Activated CD4-positive, alpha-beta T cell treated with anti-CD3 and anti-CD28 coated beads, Interleukin-2, Interleukin-6, amounts not matched to agents 100 ng/mL and 50 ng/mL, durations not matched to agents 16 hours and 8 hours (primary cell): ENCODE results near the gene PIEZO2.

Source experiments
- DNase-seq: peaks from one replicate; pipeline ENCODE4 v3.0.0-alpha.2; 2020

PIEZO2 gene

GRCh38 chr18:11064106-11064505, 85.3 kb downstream of the PIEZO2 start:
- DNase-seq, result no peak

DNA sequence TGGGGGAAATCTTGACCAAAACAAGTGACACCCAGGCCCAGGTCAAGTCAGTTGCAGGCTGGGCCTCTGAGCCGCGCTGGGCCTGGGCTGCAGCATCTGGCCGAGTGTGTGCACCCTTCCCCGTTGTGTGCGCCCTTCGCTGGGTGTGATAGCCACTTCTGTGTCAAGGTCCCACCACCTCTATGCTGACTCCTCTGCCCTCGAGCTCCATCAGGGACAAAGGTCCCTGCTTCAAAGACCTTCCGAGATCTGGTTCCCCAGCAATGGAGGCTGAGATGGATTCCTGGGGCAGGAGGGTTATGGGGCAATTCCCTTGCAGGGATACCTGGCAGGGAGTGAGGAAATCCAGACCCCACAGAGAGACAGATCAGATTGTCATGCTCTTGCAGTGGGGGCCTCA, 93.6 kb downstream of the PIEZO2 start:
- DNase-seq, result no peak

DNA sequence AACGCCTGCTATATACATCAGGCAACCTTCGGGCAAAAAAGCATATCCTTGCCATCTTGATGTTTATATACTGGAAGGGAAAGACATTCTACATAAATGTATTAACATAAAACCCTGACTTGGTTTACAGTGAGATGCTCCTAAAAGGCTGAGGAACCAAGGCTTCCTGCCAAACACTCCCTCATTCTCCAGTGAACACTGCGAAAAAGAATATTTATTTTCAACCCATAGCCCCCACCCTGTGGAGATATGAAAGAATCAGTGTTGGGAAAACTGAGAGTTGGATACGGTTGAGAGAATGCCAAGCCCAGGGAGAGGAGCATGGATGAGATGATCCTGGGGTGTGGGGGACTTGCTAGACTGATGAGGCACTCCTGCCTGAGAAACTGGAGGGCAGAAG, 94.9 kb downstream of the PIEZO2 start:
- no peak for DNase-seq

DNA sequence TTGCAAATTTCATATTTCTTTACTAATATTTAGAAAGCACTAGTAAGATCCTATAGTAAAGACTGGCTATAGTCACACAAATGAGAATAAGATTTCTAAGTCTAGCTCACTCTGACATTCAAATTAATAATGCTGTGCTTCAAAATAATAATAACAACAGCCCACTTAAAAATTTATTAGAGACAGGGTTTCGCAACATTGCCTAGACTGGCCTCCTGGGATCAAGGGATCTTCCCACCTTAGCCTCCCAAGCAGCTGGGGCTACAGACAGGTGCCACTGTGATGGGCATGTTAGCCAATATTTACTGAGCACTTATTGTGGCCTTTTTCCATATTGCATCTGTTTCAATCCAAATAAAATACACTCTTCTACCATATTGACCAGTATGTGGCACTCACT, 96.1 kb downstream of the PIEZO2 start:
- DNase-seq, result no peak

DNA sequence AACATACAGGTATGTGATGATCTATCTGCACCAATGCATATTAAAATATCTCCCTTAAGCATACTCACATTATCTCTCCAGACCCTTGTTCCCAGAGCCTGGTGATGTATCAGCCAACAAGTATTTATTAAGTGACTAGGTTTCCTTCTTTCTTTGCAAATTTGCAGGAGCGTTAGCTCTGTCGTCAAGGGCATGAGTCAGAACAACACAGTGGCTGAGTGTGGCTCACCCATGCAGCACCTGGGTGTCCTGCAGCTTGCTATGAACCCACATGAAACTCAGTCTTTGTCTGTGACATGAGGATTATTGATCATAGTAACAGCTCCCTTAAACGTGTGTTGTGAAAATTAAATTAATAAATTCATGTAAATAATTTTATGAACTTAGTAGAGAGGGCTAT, 96.6 kb downstream of the PIEZO2 start:
- no peak for DNase-seq

DNA sequence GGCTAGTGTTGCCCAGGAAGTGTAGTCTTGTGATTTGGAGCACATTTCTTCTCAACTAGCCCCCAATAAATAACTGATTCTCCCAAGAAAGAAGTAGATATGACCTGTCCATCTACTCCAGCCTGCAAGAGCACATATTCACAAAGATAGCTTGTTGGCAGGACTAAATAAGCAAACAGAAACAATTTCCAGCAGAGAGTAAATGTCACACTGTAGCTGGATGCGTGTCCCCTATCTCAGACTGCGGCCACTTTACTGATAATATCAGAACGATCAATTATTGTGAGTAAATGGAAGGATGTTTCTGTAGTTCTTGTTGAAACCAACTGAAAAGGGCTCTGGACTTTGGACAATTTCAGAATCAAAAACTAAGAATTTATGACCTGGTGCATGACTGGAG, 97.9 kb downstream of the PIEZO2 start:
- DNase-seq, result no peak

- DNase-seq, result no peak
Observed at GRCh38 chr18:11050966-11051365, 98.4 kb downstream of the PIEZO2 start.

GRCh38 chr18:11047817-11048216, 101.6 kb downstream of the PIEZO2 start:
- DNase-seq, result no peak

DNA sequence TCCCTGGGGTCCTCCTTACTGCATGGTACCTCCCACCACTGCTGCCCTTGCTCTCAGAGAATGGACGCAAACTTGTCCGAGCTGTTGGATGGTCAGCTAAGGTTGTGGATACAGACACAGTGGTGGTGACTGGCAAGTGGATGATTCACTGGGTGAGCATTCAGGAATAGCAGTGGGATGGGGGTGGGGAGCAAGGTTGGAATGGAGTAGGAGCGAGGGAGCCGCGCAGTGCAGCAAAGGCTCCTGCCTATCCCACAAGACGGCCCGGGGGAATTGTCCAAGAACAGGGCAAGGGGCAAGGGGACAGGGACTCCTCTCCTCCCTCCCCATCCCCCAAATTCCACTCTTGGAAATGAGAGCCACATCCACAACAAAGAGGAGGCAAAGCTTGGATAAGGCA, 102.2 kb downstream of the PIEZO2 start:
- DNase-seq, result no peak

- no peak for DNase-seq
Observed at GRCh38 chr18:11046140-11046539, 103.2 kb downstream of the PIEZO2 start.

DNA sequence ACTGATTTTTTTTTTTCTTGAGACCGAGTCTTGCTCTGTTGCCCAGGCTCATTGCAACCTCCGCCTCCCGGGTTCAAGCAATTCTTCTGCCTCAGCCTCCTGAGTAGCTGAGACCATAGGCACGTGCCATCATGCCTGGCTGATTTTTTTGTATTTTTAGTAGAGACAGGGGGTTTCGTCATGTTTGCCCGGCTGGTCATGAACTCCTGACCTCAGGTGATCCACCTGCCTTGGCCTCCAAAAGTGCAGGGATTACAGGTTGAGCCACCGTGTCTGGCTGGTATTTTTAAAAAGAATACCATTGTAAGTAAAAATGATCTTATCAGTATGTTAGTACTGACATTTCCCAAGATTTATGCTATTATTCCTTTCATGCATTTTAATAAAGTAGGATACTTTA, 105.7 kb downstream of the PIEZO2 start:
- no peak for DNase-seq

GRCh38 chr18:11042247-11042646, 107.1 kb downstream of the PIEZO2 start:
- no peak for DNase-seq

DNA sequence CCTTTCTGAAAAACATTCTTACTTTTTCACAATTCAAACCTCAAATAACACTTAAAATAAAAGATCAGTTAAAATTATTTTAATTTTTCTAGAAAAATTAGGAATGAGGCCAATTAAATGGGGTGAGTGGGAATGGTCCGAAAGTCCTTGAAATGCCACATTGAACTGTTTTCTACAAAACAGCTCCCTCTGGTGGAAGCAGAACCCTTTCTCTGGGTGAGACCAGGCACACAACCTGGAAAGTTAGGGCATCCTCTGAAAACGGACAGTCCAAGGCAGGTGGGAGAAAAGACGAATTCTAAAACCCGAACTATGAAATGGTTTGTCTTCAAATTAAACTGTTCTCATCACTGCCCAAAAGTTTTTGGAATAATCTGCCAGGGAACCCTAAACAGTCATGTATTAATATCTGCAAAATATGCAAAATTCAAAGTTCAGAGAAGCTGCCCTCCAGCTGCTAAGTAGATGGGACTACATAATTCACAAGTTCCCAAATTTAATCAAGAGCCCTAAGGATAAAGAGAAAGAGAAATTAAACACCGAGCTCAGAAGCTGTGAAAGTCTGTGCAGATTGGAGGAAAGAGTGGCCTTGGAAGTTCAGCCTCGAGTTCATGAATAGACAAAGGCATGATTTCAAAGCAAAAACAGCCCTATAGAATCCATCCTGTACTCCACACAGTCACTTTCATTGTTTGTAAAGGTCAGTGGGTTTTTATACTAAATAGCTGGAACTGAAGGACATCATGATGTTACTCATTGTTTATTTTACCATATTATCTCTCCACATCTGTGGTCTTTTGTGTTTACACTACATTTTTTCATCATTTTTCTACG, 108.3 kb downstream of the PIEZO2 start:
- peak; percentile 49 for DNase-seq

DNA sequence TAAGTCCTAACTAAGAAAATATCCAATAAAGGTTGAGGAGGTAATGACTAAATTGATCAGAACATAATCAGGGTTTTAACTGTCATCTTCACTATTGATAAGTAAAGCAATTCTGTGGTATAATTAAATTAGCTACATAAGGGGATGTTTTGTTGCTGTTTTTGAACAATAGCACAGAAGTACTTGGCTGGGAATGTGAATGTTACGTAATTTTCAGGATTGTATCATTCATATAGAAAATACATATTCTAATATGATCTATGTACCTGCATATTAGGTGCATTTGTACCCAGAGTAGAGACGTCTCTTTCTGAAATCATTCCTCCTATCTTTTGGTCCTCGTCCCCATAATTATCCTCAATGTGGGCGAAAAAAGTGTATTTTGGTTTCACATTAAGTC, 109.0 kb downstream of the PIEZO2 start:
- no peak for DNase-seq

DNA sequence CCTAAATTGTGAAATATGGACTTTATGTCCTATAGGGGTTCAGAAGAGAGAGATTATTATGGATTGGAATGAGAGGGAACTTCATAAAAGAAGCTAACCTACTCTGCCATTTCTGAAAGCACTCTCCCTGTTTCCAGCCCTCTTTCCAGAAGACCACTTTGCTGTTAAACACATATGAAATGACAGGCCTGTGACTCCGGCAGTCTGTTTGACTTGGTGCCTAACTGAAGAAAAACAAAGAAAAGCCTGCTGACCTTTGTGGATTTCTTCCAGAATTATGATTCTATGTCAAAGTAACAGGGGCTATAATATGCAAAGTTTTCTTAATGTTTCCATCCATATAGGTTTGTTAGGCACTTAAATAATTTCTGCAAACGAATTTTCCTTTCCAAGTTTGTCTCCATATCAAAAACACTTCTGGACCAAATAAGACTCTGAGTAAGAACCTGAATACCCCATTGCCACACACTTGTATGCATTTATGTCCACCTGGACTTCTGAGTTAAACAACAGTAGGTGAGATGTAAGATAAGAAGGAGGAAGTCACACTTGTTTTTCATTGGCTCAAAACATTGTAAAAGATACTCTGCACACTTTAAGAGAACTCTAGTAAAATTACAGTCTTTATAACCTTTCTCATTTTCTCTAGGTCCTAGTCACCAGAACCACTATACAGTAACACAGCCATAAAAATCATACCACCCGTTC, 111.7 kb downstream of the PIEZO2 start:
- DNase-seq, result no peak

GRCh38 chr18:11035814-11036495, 113.4 kb downstream of the PIEZO2 start:
- DNase-seq, result no peak

GRCh38 chr18:11035376-11035775, 114.0 kb downstream of the PIEZO2 start:
- no peak for DNase-seq

- no peak for DNase-seq
Observed at GRCh38 chr18:11034884-11035283, 114.5 kb downstream of the PIEZO2 start.

GRCh38 chr18:11033503-11033902, 115.9 kb downstream of the PIEZO2 start:
- DNase-seq, result no peak

DNA sequence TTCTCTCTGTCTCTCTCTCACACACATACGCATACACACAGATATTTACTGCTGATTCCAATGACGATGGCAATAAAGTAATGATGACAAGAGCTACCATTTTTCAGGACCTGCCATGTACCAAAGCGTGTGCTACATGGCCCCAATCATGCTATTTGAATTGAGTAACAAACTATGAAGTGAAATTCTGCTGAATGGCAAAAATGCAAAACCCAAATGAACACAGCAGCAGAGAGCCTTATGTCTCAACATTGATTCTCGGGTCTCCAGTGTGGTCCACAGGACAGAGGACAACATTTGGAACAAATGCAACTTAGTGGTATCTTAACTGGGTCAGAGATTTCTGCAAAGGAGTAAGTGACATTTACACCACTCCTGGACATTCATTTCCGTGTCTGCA, 117.4 kb downstream of the PIEZO2 start:
- DNase-seq, result no peak

- DNase-seq, result no peak
Observed at GRCh38 chr18:11029021-11029420, 120.3 kb downstream of the PIEZO2 start.

GRCh38 chr18:11027862-11028261, 121.5 kb downstream of the PIEZO2 start:
- DNase-seq, result no peak

- DNase-seq, result no peak
Observed at GRCh38 chr18:11025671-11026070, 123.7 kb downstream of the PIEZO2 start.
